ENCODE data around the gene NDUFV2. TPM values are rescaled to one million over a fixed set of nuclear protein-coding genes. Genes with fewer than 3 reads are reported as not detected.
A peak's percentile ranks its signal among the peaks of the same experiment; 100 is the strongest.

Gene NDUFV2
- total RNA-seq, 1 experiment from 2014 or later: 156 TPM

- DNase-seq (ENCODE audit: low read depth): peak; percentile 43
Measured at GRCh38 chr18:9117980-9118841, 15.7 kb downstream of the NDUFV2 start.

GRCh38 chr18:9120796-9121195, 18.3 kb downstream of the NDUFV2 start:
- DNase-seq (ENCODE audit: low read depth): no peak

- DNase-seq (ENCODE audit: low read depth): no peak
Measured at GRCh38 chr18:9123520-9123919, 21.0 kb downstream of the NDUFV2 start.

- DNase-seq (ENCODE audit: low read depth): no peak
Measured at GRCh38 chr18:9124824-9125223, 22.3 kb downstream of the NDUFV2 start.

GRCh38 chr18:9126337-9126736, 23.8 kb downstream of the NDUFV2 start:
- no peak for DNase-seq (ENCODE audit: low read depth)

GRCh38 chr18:9130195-9130594, 27.7 kb downstream of the NDUFV2 start:
- DNase-seq (ENCODE audit: low read depth): no peak

- DNase-seq (ENCODE audit: low read depth): peak; percentile 80
Measured at GRCh38 chr18:9130806-9131205, 28.3 kb downstream of the NDUFV2 start.

- DNase-seq (ENCODE audit: low read depth): no peak
Measured at GRCh38 chr18:9132628-9133027, 30.1 kb downstream of the NDUFV2 start.

GRCh38 chr18:9133225-9133624, 30.7 kb downstream of the NDUFV2 start:
- DNase-seq (ENCODE audit: low read depth): no peak

- DNase-seq (ENCODE audit: low read depth): no peak
Measured at GRCh38 chr18:9135081-9135911, 32.8 kb downstream of the NDUFV2 start.

GRCh38 chr18:9135912-9136314, 33.4 kb downstream of the NDUFV2 start:
- no peak for DNase-seq (ENCODE audit: low read depth)

GRCh38 chr18:9136315-9137155, 34.0 kb downstream of the NDUFV2 start, which contains the start of gene ANKRD12:
TSS of gene ANKRD12 (plus strand) at chr18:9136781. CDS start at chr18:9182433, 45,652 bp downstream.
- DNase-seq (ENCODE audit: low read depth): peak; percentile 95

- DNase-seq (ENCODE audit: low read depth): peak; percentile 90
Measured at GRCh38 chr18:9137168-9138066, 34.9 kb downstream of the NDUFV2 start.

- DNase-seq (ENCODE audit: low read depth): no peak
Measured at GRCh38 chr18:9139400-9140039, 37.0 kb downstream of the NDUFV2 start.

- DNase-seq (ENCODE audit: low read depth): no peak
Measured at GRCh38 chr18:9140381-9140780, 37.9 kb downstream of the NDUFV2 start.

- DNase-seq (ENCODE audit: low read depth): no peak
Measured at GRCh38 chr18:9140984-9141383, 38.5 kb downstream of the NDUFV2 start.

GRCh38 chr18:9146224-9146623, 43.7 kb downstream of the NDUFV2 start:
- no peak for DNase-seq (ENCODE audit: low read depth)

GRCh38 chr18:9147440-9148202, 45.1 kb downstream of the NDUFV2 start:
- peak; percentile 73 for DNase-seq (ENCODE audit: low read depth)

GRCh38 chr18:9148203-9148552, 45.7 kb downstream of the NDUFV2 start:
- no peak for DNase-seq (ENCODE audit: low read depth)

All from LHCN-M2 (cell line).